Stimulated activated naive B cell treated with anti-CD40 and anti-IgM and Interleukin-4, amounts not matched to agents 10 μg/mL and 1 μg/mL and 100 μg/mL, for 72 hours (primary cell): Measurements from ENCODE around the gene LAMC1.

Source experiments
- ATAC-seq, 2 donors: fragments of 150-1000 bp; cut with Tn5 transposase; replicated peaks; 2 replicates each; pipeline ENCODE4 v1.10.0; 2021; ENCODE audit warnings: moderate library complexity in 1 of 2
- DNase-seq: peaks from one replicate; pipeline ENCODE4 v3.0.0; 2021
- H3K27ac Mint-ChIP-seq: one replicate; pipeline ENCODE4 v1.8.0; 2022; ENCODE audit warnings: mild to moderate bottlenecking, mixed read lengths
- H3K27me3 Mint-ChIP-seq, 2 donors: one replicate each; pipeline ENCODE4 v1.8.0; 2022; ENCODE audit warnings: mixed read lengths in 2 of 2
- H3K36me3 Mint-ChIP-seq, 2 donors: one replicate each; pipeline ENCODE4 v1.8.0; 2022; ENCODE audit warnings: mixed read lengths in 2 of 2, mild to moderate bottlenecking in 1 of 2
- H3K4me1 Mint-ChIP-seq, 2 donors: one replicate each; pipeline ENCODE4 v1.8.0; 2022; ENCODE audit warnings: mixed read lengths in 2 of 2, mild to moderate bottlenecking in 1 of 2
- H3K4me3 Mint-ChIP-seq, 2 donors: one replicate each; pipeline ENCODE4 v1.8.0; 2022; ENCODE audit warnings: mild to moderate bottlenecking in 2 of 2, mixed read lengths in 2 of 2, moderate library complexity in 1 of 2
- H3K9me3 Mint-ChIP-seq, 2 donors: one replicate each; pipeline ENCODE4 v1.8.0; 2022; ENCODE audit warnings: mixed read lengths in 2 of 2, mild to moderate bottlenecking in 1 of 2

The LAMC1 gene

DNA sequence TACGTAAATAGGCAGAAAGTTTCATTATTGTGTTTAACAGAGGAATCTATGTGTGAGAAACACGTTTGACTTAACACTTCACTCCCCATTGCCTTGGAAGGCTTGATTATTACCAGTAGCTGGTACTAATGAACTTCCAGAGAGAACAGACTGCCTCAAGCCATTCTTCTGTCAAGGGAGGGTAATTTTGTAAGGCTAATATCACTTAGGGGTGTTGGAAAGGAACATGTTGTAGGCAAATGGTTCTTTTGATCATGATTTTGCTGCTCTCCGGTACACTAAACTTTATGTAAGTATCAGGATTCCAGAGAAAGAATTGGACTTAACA lies 1.8 kb downstream of the LAMC1 start:
- Mint-ChIP-seq H3K9me3 (no peaks in the 10 kb centered on the region), H3K36me3 (peaks cover 12 to 20% of the 10 kb centered on the region in 2 donors), H3K4me1 (peaks cover 36 to 70% of the 10 kb centered on the region in 2 donors), H3K27ac (no peak overlapping the region), H3K4me3 (peak overlapping the region; percentile 90 to 95), H3K27me3 (peaks cover 0 to 4% of the 10 kb centered on the region in 2 donors)
- DNase-seq (no peak), ATAC-seq (no peak)

DNA sequence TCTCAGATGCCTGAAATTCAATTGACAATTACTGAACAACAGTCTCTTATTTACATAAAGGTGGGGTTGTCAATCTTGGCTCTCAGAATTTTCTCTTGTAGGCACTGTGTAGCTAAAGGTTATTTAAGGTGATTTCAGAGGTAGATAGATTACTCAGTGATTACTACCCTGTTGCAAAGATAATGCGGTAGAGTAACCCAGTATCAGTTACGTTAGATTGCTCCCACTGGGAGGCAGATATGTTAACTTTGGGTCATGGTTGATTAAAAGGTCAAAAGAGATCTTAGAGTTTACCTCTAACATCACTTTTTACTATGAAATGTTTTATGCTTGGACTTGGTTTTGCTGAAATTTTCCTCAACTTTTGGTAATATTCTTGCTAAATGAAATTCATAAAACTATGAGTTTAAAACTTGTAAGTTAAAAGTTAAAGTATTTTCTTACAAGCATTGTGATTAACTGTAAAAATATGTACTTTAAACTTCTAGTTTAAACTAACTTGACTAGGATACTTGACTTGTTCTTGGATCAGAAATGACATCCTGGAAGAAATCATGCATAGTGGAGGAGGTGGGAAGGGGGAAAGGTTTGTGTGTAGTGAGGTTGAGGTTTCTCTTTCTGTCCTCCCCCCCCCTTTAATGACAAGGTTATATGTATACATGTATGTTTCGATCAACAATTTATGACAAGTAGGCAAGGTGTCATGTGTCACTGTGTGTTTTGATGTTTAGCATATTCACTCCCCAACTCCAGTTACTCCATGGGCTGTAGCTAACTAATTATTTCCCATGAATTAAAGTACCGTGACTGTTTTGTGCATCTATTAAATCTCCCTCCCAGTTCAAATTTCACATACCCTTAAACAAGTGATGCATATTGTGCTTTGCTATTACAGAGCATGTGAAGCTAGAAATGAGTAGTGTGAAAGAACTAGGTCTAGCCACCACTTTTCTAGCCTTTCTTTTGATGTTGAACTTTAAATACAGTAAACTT lies 2.9 kb downstream of the LAMC1 start:
- Mint-ChIP-seq H3K27me3 (peaks cover 0 to 4% of the 10 kb centered on the region in 2 donors), H3K36me3 (peaks cover 12 to 20% of the 10 kb centered on the region in 2 donors), H3K9me3 (no peaks in the 10 kb centered on the region), H3K4me3 (peak overlapping the region; percentile 57 to 61), H3K27ac (peak overlapping the region; percentile 44), H3K4me1 (peaks cover 36 to 71% of the 10 kb centered on the region in 2 donors)
- peak; percentile 37 to 59 for ATAC-seq
- peak; percentile 14 for DNase-seq

DNA sequence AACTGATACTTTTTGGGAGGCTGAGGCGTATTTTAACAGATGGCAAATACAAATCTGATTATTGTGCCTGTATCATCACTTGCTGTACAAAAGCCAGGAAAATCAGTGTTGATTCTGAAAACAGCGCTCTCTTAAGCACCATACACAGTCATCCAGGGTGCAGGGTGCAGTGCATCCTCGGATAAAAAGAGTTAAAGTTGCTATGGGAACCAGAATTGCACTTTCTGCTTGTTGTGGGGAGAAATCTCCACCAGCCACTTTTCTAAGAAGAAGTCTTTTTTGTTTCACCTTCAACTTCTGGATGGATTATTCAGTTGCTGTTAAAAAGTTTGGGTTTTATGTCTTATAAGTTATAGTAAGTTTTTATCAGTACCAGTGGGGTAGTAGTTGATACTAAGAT lies 3.8 kb downstream of the LAMC1 start:
- H3K4me1 Mint-ChIP-seq, result peaks cover 34 to 68% of the 10 kb centered on the region in 2 donors
- no peaks in the 10 kb centered on the region for H3K9me3 Mint-ChIP-seq
- H3K4me3 Mint-ChIP-seq, result no peak overlapping the region
- DNase-seq, result no peak
- no peak for ATAC-seq
- no peak overlapping the region for H3K27ac Mint-ChIP-seq
- peaks cover 0 to 1% of the 10 kb centered on the region in 2 donors for H3K27me3 Mint-ChIP-seq
- H3K36me3 Mint-ChIP-seq, result peaks cover 12 to 20% of the 10 kb centered on the region in 2 donors

DNA sequence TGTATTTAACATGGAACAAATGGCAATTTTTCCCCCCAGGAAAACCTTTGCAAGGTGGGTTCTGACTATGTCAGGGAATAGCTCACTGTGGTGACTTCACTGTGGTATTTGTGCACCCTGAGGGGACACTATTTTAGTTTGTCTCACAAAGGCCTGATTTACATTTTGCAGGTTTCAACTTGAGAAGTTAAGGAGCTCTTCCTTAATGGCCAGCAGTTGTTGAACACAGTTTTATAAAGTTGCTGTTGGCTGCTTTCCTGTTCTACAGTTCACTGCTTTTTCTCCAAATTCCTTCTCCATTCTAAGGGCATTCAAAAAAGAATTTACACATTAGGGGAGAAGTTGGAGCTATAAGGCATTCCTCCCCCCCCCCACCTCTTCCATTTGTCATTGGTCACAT lies 4.6 kb downstream of the LAMC1 start:
- ATAC-seq (no peak), DNase-seq (no peak)
- no peaks in the 10 kb centered on the region for H3K9me3 Mint-ChIP-seq
- H3K27me3 Mint-ChIP-seq, result no peaks in the 10 kb centered on the region
- no peak overlapping the region for H3K27ac Mint-ChIP-seq
- H3K4me3 Mint-ChIP-seq, result no peak overlapping the region
- peaks cover 29 to 68% of the 10 kb centered on the region in 2 donors for H3K4me1 Mint-ChIP-seq
- H3K36me3 Mint-ChIP-seq, result peaks cover 12 to 20% of the 10 kb centered on the region in 2 donors

DNA sequence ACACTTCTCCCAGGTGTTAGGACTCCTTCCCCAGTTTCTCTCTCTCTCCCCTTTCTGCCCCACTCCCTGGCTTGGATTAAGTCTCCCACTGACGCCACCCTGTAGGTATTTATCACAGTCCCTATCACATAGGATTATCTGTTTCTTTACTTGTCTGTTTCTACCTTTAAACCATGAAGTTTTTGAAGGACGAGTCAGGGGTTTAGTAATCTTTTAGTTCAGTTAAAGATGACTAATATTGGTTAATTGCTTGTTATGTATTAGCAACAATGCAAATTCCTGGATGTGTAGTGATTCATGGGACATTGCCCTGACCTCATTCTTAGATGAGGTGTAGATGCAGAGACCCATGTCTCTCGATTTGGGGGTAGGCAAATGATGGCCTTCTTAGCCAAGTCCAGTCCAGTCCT lies 6.4 kb downstream of the LAMC1 start:
- H3K36me3 Mint-ChIP-seq, result peaks cover 12 to 27% of the 10 kb centered on the region in 2 donors
- H3K27me3 Mint-ChIP-seq, result no peaks in the 10 kb centered on the region
- H3K4me3 Mint-ChIP-seq, result no peak overlapping the region
- no peak for DNase-seq
- H3K9me3 Mint-ChIP-seq, result no peaks in the 10 kb centered on the region
- peaks cover 34 to 68% of the 10 kb centered on the region in 2 donors for H3K4me1 Mint-ChIP-seq
- no peak overlapping the region for H3K27ac Mint-ChIP-seq
- no peak for ATAC-seq

DNA sequence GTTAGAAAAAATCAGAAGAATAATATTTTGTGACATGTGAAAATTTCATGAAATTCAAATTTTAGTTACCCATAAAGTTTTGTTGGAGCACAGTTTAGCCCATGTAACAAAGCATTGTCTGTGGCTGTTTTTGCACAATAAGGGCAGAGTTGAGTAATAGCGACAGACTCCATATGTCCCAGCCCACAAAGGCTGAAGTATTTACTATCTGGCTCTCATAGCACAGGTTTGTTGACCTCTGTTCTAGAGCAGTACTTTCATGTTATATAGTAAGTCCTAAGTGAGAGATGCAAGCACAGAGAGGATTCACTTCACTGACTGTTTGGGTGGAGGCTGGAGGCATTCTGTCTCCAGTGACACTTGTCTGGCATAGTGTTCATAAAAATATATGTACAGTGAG lies 6.8 kb downstream of the LAMC1 start:
- Mint-ChIP-seq H3K36me3 (peaks cover 14 to 29% of the 10 kb centered on the region in 2 donors), H3K4me3 (no peak overlapping the region), H3K27me3 (no peaks in the 10 kb centered on the region), H3K4me1 (peaks cover 32 to 63% of the 10 kb centered on the region in 2 donors), H3K27ac (no peak overlapping the region), H3K9me3 (no peaks in the 10 kb centered on the region)
- DNase-seq (no peak), ATAC-seq (no peak)

DNA sequence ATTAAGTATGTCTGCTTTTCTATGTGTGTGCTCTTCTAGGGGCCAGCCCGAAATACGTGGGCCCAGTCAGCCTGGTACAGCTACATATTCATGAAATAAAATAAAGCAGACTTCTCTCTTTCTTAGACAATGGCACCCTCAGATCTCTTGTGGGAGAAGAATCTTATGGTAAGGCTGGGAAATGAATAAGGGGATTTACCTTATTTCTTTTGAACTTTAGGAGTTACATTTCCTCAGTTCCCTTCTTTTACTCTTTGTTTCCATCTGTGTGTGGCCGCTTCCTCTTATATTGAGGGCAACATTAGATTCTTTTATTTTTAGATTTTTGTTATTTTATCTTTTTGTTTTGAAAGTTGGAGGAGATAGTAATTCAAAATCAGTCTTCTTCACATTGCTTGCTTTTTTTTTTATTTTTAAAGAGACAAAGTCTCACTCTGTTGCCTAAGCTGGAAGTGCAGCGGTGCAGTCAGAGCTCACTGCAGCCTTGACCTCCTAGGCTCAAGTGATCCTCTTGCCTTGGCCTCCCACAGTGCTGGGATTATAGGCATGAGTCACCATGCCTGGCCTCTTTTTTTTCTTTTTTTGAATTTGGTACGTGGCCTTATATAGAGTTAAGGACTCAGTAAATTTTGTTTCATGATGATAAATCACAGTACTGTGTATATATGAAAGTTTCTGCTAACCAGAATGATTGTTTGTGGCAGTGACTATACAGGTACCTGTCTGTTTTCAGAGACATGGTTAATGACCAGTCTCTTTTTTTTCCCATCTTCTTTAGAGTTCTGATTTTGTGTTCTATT lies 9.1 kb downstream of the LAMC1 start:
- H3K27ac Mint-ChIP-seq, result no peak overlapping the region
- no peaks in the 10 kb centered on the region for H3K9me3 Mint-ChIP-seq
- peak; percentile 86 for ATAC-seq
- H3K4me3 Mint-ChIP-seq, result peak overlapping the region in 1 of 2 donors; percentile 35
- H3K27me3 Mint-ChIP-seq, result no peaks in the 10 kb centered on the region
- peaks cover 17 to 33% of the 10 kb centered on the region in 2 donors for H3K36me3 Mint-ChIP-seq
- DNase-seq, result peak; percentile 19
- H3K4me1 Mint-ChIP-seq, result peaks cover 26 to 47% of the 10 kb centered on the region in 2 donors

DNA sequence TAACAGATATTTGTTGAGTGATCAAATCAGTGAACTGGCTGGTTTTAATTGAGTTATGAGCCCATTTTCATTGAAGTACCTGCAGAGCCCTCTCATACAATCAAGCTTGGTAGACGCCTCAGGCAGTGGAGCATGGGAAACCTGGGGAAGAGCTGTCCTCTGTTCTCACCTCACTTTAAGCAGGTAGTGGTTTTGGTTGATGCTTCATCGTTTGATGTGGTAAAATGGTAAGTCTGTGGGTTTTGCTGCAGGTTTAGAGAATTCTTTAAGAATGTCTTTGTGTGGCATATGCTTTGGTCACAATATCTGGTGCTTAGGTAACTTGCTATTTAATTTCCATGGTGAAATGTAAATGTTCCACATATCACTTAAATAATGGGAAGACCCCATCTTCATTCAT lies 10.0 kb downstream of the LAMC1 start:
- Mint-ChIP-seq H3K4me1 (peaks cover 23 to 46% of the 10 kb centered on the region in 2 donors), H3K9me3 (no peaks in the 10 kb centered on the region), H3K4me3 (no peak overlapping the region), H3K27ac (no peak overlapping the region), H3K27me3 (no peaks in the 10 kb centered on the region), H3K36me3 (peaks cover 21 to 37% of the 10 kb centered on the region in 2 donors)
- DNase-seq, result no peak
- ATAC-seq, result no peak

DNA sequence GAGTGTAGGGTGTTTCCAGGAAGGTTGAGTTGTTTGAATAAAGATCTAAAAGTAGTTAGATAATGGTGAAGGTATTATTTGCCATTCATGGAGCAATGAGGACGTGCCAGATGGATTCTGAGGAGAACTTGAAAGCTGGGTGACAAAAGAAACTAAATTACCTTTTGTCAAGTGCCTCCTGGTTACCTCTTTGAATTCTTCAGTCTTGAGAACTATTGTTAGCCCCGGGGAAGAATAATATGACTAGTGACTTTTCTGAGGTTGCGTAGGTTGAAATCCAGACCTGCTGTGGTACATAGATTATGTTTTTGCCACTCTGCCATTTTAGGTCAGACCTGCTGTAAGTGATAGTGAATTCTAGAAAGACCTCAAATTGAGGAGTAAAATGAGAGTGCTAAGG lies 11.5 kb downstream of the LAMC1 start:
- no peak for DNase-seq
- Mint-ChIP-seq H3K4me1 (peaks cover 15 to 42% of the 10 kb centered on the region in 2 donors), H3K36me3 (peaks cover 13 to 25% of the 10 kb centered on the region in 2 donors), H3K4me3 (no peak overlapping the region), H3K9me3 (no peaks in the 10 kb centered on the region), H3K27me3 (no peaks in the 10 kb centered on the region), H3K27ac (no peak overlapping the region)
- no peak for ATAC-seq

DNA sequence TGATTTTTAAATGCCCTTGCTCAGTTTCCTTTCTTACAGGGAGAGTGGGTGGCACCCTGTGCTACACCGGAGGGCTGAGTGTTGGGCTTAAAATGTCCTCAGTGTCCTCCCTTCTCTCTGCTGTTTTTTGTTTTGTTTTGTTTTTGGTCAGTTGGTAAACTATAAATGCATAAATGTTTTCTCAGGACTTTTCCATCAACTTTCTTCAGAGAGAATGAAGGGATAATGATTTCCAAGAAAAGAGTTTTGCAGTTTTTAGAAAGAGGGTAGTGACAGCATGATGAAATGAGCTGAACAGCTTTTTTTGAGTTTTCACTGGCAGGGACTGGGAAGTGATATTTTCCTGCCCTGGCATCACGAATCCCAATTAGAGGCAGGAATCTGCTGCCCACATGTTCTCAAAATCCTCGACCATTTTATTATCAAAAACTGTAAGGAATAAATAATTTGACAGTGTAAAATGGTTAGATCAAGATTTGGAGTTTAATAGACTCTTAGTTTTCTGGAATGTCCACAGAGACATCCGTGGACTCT lies 15.2 kb downstream of the LAMC1 start:
- no peak overlapping the region for H3K27ac Mint-ChIP-seq
- peaks cover 24 to 55% of the 10 kb centered on the region in 2 donors for H3K4me1 Mint-ChIP-seq
- no peak overlapping the region for H3K4me3 Mint-ChIP-seq
- DNase-seq (no peak), ATAC-seq (no peak)
- H3K36me3 Mint-ChIP-seq, result peaks cover 13 to 30% of the 10 kb centered on the region in 2 donors
- no peaks in the 10 kb centered on the region for H3K9me3 Mint-ChIP-seq
- no peaks in the 10 kb centered on the region for H3K27me3 Mint-ChIP-seq

DNA sequence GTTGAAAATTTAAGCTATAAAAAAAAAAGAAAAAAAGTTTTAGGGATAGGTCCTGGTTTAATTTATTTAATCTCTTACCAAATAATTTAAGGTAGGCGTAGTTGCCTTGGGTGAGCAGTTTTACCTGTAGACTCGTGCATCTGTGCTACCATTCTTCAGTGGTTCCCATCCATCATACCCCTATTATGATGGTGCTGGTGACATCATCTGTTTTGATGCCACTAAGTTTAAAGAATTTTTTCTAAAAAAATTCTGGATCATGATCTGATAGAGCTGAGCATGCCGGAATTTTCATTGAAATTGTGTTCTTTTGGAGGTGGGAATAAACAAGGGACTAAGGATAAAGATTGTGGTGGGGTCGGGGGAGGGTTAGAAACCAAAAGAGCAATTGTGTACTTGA lies 15.7 kb downstream of the LAMC1 start:
- Mint-ChIP-seq H3K27me3 (no peaks in the 10 kb centered on the region), H3K4me3 (no peak overlapping the region), H3K4me1 (peaks cover 26 to 55% of the 10 kb centered on the region in 2 donors), H3K9me3 (no peaks in the 10 kb centered on the region), H3K27ac (no peak overlapping the region), H3K36me3 (peaks cover 12 to 28% of the 10 kb centered on the region in 2 donors)
- DNase-seq (no peak), ATAC-seq (no peak)

DNA sequence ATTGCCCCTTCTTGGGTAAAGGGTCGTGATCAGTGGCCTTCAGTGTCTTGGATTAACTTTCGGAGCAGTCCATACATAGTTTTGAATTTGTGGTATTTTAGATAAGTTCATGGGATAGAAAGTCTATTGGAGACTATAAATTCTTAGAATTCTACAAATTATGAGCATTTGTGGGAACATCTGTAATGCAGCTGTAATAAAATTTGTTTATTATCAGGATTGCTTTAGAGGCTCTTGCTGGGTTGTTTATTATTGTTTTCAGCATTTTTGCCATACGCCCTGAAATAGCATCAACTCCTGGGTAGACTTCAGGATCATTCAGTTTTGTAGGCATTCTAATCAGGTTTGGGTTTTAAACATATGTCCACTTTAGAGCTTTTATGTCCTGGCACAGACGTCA lies 16.1 kb downstream of the LAMC1 start:
- H3K4me3 Mint-ChIP-seq, result no peak overlapping the region
- no peak overlapping the region for H3K27ac Mint-ChIP-seq
- H3K27me3 Mint-ChIP-seq, result no peaks in the 10 kb centered on the region
- H3K36me3 Mint-ChIP-seq, result peaks cover 11 to 27% of the 10 kb centered on the region in 2 donors
- no peak for DNase-seq
- H3K9me3 Mint-ChIP-seq, result no peaks in the 10 kb centered on the region
- ATAC-seq, result no peak
- peaks cover 30 to 59% of the 10 kb centered on the region in 2 donors for H3K4me1 Mint-ChIP-seq

DNA sequence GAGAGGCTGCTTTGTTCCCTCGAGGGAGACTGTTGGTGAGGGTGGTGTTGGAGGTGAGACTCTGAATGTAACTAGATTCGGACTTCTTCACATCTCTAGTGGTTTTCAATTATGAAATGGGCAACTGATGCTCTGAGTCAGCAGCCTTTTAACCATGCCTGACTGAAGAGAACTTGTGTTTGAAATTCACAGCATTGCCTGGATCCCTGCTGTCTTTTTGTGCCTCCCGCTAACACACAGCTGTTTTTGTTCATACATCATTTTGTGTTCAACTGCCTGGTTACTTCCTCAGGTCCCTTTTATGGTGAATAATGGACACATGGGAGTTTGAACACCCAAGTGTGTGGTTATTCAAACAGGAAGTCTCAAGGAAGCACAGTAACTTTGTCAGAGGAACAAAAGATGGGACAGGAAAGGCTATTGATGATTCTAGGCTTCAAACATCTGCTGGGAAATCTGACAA lies 16.8 kb downstream of the LAMC1 start:
- H3K4me3 Mint-ChIP-seq, result peak overlapping the region; percentile 12 to 23
- no peaks in the 10 kb centered on the region for H3K27me3 Mint-ChIP-seq
- peak overlapping the region; percentile 45 for H3K27ac Mint-ChIP-seq
- H3K9me3 Mint-ChIP-seq, result no peaks in the 10 kb centered on the region
- H3K4me1 Mint-ChIP-seq, result peaks cover 26 to 66% of the 10 kb centered on the region in 2 donors
- H3K36me3 Mint-ChIP-seq, result peaks cover 9 to 22% of the 10 kb centered on the region in 2 donors
- DNase-seq, result no peak
- ATAC-seq, result peak; percentile 52 to 70

DNA sequence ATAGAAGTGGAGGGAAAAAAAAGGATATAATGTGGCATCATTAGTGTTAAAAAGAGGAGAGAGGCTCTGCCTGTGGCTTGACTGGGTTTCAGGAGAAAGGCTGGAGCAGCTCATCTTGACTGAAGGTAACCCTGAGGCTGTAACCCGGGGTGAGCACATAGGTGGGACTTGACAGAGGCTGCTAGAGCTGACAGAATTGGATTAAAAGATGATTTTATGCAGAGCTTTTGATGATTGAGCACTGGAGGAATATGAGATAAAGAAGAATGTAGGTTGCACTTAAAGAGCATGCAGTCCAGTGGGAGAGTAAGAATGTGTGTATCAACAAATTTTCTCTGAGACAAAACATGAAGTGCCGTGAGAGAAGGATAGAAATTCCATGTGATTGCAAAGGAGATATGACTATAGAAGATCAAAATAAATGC lies 17.3 kb downstream of the LAMC1 start:
- Mint-ChIP-seq H3K27me3 (no peaks in the 10 kb centered on the region), H3K9me3 (no peaks in the 10 kb centered on the region), H3K27ac (peak overlapping the region; percentile 45), H3K4me1 (peaks cover 28 to 72% of the 10 kb centered on the region in 2 donors), H3K4me3 (peak overlapping the region in 1 of 2 donors; percentile 5), H3K36me3 (peaks cover 7 to 19% of the 10 kb centered on the region in 2 donors)
- no peak for DNase-seq
- ATAC-seq, result no peak
